GM19324 (cell line): ENCODE data around the gene MCRIP2.

Experiments
- ATAC-seq: cut with Tn5 transposase; IDR thresholded peaks from one replicate; pipeline ENCODE4 v1.9.1; 2021; ENCODE audit warnings: mild to moderate bottlenecking, moderate library complexity; ENCODE audit not compliant: unreplicated experiment, low FRiP score

Gene MCRIP2

DNA sequence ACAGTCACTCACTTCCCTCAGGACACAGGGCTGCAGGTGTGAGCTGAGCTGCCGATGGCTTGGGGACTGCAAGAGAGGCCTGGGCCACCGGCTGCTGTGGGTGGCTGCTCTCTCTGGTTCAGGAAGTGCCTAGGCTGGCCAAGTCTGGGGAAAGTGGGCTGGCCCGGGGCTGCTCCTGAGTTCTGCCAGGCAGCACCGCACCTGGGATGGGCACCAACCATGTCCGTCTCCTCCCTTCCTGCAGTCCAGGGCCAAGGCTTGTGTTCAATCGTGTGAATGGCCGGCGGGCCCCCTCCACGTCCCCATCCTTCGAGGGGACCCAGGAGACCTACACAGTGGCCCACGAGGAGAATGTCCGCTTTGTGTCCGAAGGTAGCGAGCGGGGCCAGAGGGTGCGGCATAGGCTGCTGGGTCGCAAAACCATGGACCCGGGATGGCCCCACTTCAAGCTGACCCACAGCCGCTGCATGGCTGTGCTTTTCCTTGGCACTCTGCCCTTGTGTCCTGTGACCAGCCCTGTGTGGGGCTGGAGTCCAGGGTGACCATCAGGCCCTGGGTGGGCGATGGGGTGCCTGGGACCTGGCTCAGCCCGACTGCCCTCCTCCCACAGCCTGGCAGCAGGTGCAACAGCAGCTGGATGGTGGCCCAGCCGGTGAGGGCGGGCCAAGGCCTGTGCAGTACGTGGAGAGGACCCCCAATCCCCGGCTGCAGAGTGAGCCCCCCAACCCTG lies 5.7 kb downstream of the MCRIP2 start:
- ATAC-seq = no peak

GRCh38 chr16:648071-648780 lies 6.6 kb downstream of the MCRIP2 start:
- ATAC-seq = no peak

DNA sequence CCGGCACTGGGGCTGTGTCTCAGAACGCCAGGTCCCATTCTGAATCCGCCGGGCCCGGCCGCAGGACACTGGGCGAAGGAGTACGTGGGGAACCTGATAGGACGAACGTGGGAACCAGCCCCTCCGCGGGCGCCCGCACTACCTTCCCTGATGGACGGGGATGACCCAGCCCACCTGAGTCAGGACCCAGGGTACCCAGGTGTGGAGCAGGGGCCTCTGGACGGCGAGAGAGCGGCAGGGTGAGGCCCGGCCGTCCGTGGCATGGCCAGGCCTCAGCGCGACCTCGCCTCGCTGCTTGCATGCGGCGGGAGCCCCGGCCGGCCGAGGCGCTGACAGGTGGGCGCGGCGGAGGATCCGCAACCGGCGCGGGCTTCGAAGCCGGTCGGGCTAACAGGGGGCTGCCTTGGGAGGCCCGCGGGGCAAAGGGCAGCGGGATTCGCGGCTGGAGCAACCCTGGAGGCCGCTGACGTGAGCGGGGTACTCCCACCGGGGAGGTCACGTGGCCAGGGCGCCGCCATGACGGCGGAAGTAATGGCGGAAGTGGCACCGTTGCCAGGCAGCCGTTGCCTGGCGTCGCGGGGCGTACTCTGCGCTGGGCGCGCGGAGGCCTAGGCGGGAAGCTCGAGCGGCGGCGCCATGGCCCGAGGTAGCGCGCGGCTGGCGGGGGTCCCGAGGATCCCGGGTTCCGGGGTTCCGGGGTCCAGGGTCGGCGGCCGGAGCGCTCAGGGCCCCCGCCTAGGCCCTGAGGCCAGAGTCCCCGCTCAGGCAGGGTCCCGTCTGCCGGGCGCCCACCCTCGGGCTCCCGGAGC lies 7.4 kb downstream of the MCRIP2 start, which contains the start of gene WDR90:
Gene WDR90, plus strand, starts transcription at position 585 of the 809 bp plus-strand sequence. Its CDS starts 52 bp downstream, at position 637.
- peak; percentile 78 for ATAC-seq

DNA sequence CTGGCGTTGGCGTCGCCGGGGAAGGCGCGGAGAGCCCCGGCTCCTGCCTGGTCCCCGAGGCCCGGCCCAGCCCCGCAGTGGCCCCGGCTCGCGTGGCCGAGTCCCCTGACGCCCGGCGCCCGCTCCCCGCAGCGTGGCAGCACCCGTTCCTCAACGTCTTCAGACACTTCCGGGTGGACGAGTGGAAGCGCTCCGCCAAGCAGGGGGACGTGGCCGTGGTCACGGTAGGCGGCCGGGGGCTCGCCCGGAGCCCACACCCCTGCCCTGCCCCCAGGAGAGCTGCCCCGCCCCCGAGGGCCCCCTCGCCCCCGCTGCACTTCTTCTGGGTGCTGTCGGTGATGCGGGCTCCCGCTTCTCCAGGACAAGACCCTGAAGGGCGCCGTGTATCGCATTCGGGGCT lies 8.0 kb downstream of the MCRIP2 start:
- peak; percentile 1 for ATAC-seq

DNA sequence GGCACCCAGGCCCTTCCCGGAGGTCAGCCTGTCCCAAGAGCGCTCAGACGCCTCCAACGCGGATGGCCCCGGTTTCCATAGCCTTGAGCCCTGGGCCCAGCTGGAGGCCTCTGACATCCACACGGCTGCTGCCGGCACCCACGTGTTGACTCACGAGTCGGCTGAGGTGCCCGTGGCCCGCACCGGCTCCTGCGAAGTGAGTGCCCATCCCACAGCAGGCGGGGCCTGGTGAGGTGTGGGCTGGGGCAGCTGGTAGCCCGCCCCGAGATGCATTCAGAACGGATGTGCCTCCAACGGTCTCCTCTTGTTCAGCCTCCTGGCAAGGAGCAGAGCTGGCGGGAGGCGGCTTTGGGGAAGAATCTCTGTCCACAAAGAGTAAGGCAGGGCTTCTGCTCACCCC lies 10.2 kb downstream of the MCRIP2 start:
- ATAC-seq = no peak

- ATAC-seq = no peak
Observed at GRCh38 chr16:652454-653305, 11.1 kb downstream of the MCRIP2 start.

- no peak for ATAC-seq
Observed at GRCh38 chr16:654034-654433, 12.4 kb downstream of the MCRIP2 start.

GRCh38 chr16:657487-657886 lies 15.9 kb downstream of the MCRIP2 start:
- ATAC-seq = no peak

- no peak for ATAC-seq
Observed at GRCh38 chr16:658679-659571, 17.3 kb downstream of the MCRIP2 start.

DNA sequence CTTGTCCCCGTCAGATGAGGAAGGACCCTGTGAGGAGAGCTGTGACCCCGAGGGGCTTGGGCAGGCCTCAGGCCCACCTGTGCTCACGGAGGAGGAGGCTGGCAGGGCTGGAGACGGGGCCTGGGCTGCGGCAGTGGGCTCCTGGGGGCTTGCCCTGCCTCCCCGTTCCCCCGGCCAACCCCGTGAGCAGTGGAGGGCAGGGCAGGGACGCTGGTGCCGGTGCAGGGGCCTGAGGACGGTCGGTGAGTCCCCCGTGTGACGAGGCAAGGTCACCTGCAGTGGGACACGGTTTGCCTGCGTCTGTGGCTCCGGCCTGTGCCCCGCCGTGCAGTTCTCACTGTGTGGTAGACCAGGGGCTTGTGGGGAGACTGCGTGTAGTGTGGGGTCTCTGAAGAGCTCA lies 18.0 kb downstream of the MCRIP2 start:
- ATAC-seq = no peak

DNA sequence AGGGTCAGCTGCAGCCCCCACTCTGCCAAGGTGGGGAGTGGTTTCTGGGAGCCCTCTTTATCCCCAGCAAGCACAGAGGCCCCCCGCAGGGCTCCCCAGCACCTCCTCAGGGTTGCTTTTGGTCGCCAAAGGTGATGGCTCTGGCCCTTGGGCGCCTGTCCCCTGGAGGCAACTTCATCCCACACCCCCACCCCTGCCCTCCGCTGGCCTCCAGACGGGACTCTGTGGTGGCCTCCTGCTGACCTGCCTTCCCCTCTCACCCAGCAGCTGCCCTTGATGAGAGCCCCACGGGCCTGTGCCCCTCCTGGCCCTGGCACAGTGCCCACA lies 18.5 kb downstream of the MCRIP2 start:
- no peak for ATAC-seq

GRCh38 chr16:660459-661183 lies 19.0 kb downstream of the MCRIP2 start:
- no peak for ATAC-seq

- no peak for ATAC-seq
Observed at GRCh38 chr16:661184-661821, 19.7 kb downstream of the MCRIP2 start.

DNA sequence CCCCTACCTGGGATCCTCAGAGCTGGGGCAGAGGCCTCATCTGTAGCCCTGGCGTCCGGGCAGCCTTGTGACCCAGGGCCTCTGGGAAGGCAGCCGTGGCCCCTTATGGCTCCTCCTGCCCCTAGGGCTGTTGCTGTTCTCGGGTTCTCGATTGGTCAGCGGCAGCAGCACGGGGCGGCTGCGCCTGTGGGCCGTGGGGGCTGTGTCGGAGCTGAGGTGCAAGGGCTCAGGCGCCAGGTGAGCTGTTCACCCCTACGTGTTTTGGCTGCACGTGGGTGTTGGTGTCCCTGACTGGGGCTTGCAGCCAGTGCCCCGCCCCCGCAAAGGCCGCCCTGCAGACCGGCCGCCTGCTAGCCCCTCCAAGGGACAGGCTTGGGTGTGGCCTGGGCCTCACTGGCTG lies 20.5 kb downstream of the MCRIP2 start:
- ATAC-seq = no peak

GRCh38 chr16:662597-662996 lies 21.0 kb downstream of the MCRIP2 start:
- no peak for ATAC-seq

- no peak for ATAC-seq
Observed at GRCh38 chr16:666572-666971, 24.9 kb downstream of the MCRIP2 start.

DNA sequence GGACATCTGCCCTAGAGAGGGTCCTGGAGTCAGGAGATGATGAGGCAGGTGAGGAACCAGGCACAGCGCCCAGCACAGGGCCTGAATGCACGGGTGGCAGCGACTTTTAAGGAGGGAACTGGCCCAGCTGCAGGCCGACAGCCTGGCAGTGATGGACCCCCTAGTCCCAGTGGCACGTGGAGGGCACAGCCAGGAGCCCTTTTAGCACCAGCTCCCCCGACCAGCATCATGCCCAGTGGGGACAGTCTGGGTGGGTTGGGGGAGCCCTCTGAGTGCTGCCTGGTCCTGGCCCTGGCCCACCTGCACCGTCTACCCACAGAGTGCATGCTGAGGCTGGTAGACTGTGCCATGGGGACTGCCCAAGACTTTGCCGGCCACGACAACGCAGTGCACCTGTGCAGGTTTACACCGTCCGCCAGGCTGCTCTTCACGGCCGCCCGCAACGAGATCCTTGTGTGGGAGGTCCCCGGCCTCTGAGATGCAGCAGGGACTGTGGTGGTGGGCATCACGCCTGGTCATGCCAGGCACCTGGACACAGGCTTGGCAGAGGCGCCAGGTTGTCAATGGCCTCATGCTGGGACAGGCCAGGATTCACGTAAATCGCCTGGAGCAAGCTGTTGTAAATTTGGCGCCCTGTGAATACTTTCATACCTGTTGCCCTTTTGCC lies 25.6 kb downstream of the MCRIP2 start:
- no peak for ATAC-seq
